NCI-H774 (cell line): Measurements from ENCODE around the gene ODR4.
A peak's percentile ranks its signal among the peaks of the same experiment; 100 is the strongest.
"Not testable (repeated sequence)": the region's sequence is repeated elsewhere in the genome, so short reads cannot be mapped to it uniquely, and the experiment has no call there.

Source experiments
- DNase-seq: peaks from one replicate; lab custom pipeline; 2025; lab: John Stamatoyannopoulos, UW

ODR4 gene

GRCh38 chr1:186421446-186421845 lies 45.8 kb downstream of the ODR4 start:
- no peak for DNase-seq

DNA sequence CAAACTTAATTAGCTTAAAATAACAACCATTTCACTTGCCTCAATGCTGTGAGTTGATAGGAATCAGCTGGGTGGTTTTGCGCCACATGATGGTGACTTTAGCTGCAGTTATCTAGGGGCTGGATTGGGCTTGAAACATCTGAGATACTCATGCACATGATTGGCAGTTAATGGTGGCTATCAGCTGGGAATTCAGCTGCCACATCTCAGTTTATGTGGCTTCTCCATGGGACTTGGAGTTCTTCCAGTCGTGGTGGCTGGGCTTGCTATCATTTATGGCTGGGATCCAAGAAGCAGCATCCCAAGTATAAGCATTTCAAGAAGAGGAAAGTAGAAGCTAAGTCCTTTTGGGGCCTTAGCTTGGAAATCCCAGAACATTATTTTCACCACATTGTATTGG lies 48.9 kb downstream of the ODR4 start:
- DNase-seq: no peak

DNA sequence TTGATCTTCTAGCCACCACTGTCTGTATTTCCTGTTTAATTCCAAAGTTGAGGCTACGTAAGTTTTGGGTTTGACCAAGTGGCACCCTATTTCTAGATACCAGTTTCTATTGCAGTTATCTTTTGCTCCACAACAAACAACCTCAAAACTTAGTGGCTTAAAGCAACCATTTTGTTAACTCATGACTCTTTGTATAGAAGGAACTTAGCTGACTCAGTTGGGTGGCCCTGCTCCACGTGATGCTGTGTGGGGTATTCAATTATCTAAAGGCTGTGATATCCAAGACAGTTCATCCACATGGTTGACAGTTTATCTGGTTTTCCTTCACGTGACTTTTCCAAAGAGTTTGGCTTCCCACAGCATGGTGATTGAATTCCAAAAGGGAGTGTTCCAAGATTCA lies 50.5 kb downstream of the ODR4 start:
- no peak for DNase-seq

DNA sequence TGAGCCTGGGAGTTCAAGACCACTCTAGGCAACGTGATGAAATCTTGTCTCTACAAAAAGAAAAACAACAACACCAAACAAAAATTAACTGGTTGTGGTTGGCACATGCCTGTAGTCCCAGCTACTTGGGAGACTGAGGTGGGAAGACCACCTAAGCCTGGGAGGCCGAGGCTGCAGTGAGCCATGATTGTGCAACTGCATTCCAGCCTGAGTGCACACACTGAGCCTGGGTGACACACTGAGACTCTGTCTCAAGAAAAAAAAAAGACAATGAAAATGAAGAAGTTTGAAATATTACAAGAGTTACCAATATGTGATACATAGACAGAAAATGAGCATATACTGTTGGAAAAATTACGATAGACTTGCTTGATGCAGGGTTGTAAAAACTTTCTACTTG lies 53.4 kb downstream of the ODR4 start:
- no peak for DNase-seq

DNA sequence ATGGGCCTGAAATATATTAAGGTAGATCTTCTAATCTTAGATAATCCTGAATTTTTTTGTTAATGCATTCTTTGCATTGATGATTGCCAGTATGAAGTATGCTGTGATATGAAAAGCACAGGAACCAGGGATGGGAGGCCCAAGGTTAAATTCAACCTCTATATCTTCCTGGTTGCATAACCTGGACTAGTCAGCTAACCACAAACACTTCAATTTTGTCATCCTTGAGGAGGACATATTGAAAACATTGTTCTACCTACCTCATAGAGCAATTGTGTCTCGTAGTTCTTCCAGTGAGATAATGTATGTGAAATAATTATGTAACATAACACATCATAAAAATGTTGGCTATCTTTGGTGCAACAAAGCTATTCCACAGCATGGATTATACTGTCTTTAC lies 59.7 kb downstream of the ODR4 start:
- DNase-seq: no peak

- DNase-seq: no peak
Measured at GRCh38 chr1:186438567-186438966, 62.9 kb downstream of the ODR4 start.

DNA sequence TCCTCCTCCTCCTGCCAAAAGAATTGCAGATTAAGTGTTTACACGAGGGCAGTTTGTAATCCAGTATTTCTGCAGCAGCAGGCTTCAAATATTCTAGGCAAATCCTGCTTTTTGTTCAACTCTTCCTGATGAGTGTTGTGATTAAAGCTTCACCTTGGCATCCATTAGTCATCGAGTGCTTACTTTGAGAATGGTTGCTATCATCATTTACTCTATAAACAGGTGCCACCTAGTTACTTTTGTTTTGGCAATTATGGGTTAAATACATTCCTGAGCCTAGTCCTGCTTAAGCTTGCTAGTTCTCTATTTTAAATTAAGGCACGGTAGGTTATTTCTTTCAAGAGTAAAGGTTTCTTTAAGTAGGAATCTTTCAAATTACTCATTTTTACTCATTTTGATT lies 64.9 kb downstream of the ODR4 start:
- DNase-seq: peak; percentile 43

- DNase-seq: peak; percentile 10
Measured at GRCh38 chr1:186442651-186443375, 67.2 kb downstream of the ODR4 start.

- DNase-seq: no peak
Measured at GRCh38 chr1:186443638-186444037, 68.0 kb downstream of the ODR4 start.

DNA sequence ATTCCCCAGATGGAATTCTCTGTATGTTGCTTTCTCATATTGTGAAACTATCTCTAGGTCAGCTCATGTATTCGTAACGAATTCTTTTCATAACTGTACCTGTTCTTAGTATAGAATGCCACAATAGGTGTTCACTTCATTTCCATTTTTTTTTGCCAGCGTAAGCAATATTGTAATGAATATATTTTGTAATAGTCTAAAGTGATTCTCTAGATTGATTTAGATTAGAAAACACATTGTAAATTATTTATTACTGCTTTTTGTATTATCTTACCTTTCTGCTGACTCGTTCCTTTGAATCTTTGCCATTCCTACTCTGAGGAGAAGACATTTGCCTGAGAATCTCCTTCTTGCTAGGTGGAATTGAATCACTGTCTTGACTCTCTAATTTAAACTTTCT lies 70.5 kb downstream of the ODR4 start:
- DNase-seq: no peak

GRCh38 chr1:186454981-186455380 lies 79.3 kb downstream of the ODR4 start:
- no peak for DNase-seq

- no peak for DNase-seq
Measured at GRCh38 chr1:186456729-186457255, 81.2 kb downstream of the ODR4 start.

GRCh38 chr1:186459161-186459560 lies 83.5 kb downstream of the ODR4 start:
- not testable (repeated sequence) for DNase-seq

DNA sequence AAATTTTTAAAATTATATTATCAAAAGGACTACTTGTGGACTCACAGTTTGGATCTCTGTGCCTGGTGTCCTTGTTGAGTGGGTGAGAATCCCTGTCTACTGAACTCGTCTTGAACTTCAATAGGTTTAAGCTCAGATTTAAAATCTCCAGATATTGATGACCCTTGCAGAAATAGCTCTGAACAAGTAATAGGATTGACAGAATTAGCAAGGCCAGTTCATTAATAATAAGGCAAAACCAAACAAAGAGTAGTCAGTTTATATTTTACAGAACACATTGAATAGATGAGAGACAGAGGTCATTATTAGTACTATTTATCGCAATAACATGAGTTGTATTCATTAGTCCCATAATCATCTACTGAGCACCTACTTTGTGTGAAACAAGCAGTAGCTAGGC lies 85.4 kb downstream of the ODR4 start, which contains the start of gene PDC:
PDC (minus strand) TSS at position 101 of the 400 bp plus-strand sequence. CDS start 11,655 bp downstream, outside the sequence.
- no peak for DNase-seq

- DNase-seq: no peak
Measured at GRCh38 chr1:186463511-186463910, 87.9 kb downstream of the ODR4 start.

DNA sequence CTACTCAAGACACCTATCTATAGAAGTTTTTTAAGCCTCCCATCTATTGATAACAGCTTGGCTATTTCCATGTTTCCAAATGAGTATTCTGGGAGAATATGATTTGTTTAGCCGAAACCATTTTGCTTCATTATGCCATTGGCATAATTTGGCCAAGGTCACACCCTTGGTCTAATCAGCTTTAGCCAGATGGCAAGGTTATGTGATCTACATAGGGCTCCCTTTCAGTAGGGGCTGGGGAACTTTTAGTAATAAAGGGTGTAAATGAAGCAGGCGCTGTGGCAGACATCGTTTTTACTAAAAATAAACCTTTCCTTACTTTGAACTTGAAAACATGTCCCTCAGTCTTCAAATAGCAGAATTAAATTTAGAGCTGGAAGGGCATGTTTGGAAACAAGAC lies 88.3 kb downstream of the ODR4 start:
- no peak for DNase-seq

DNA sequence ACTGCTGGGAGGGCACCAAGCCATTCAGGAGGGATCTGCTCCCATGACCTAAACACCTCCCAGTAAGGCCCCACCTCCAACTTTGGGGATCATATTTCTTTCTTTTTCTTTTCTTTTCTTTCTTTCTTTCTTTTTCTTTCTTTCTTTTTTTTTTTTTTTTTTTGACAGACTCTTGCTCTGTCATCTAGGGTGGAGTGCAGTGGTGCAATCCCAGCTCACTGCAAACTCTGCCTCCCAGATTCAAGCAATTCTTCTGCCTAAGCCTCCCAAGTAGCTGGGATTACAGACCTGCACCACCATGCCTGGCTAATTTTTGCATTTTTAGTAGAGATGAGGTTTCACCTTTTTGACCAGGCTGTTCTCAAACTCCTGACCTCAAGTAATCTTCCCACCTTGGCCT lies 89.9 kb downstream of the ODR4 start:
- DNase-seq: not testable (repeated sequence)

DNA sequence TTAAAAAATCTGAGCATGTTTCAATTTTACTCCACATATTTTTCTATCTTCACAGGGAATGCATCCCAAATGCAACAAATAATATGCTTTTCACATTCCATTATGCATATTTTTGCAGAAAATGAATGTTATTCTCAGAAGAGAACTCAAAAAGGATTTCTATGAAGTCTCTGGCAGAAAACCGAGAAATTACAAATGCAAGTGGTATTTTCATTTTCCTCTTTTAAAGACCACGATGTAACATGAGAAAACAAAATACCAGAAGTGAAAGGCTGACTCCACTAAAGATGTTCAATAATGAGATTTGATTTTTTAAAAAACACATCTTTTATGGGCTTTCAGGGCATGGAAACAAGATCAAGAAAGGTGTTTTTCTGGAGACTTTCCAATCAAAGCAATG lies 90.3 kb downstream of the ODR4 start:
- no peak for DNase-seq
